B cell (primary cell): ENCODE results near the gene MEF2B. TPM values are rescaled to one million over a fixed set of nuclear protein-coding genes. Genes with fewer than 3 reads are reported as not detected.

Experiments
- ATAC-seq: fragments of 200-7000 bp; cut with Tn5 transposase; one replicate; pipeline ENCODE4 v1.10.0; 2021; ENCODE audit warnings: low read depth, mild to moderate bottlenecking, moderate number of reproducible peaks, moderate library complexity
- CTCF ChIA-PET: fragments of 350-600 bp; sonication (Branson Sonifier 250); formaldehyde crosslinking; loops from one replicate; lab custom pipeline; 2021; ENCODE audit warnings: antibody characterized with exemption, inconsistent platforms; lab: Charles Lee
- POLR2A ChIA-PET: fragments of 350-600 bp; sonication (Branson Sonifier 250); formaldehyde crosslinking; loops from one replicate; lab custom pipeline; 2021; ENCODE audit warnings: antibody characterized with exemption; lab: Charles Lee
- DNase-seq: peaks from one replicate; pipeline ENCODE4 v3.0.0; 2013
- H2AFZ ChIP-seq: 2 replicates; pipeline ENCODE4 v1.6.1; 2012; ENCODE audit warnings: mild to moderate bottlenecking, low read depth, low read length; ENCODE audit not compliant: insufficient read depth, poor library complexity, severe bottlenecking
- H3K27ac ChIP-seq, 2 donors: 1 replicate in 1 of 2; 2 replicates in 1 of 2; pipeline ENCODE4 v1.5.1; 2012 to 2013; ENCODE audit warnings: low read length in 2 of 2, mild to moderate bottlenecking in 2 of 2, moderate library complexity in 1 of 2
- H3K27me3 ChIP-seq, 4 experiments: fragments of 200-600 bp in 1 of 4; sonication (generic) in 1 of 4; replicated peaks in 1 of 4; 1 replicate in 2 of 4; 2 replicates in 2 of 4; pipeline versions ENCODE4 v1.6.1 to v1.7.0; 2013 to 2016; ENCODE audit warnings: low read length in 3 of 4, mild to moderate bottlenecking in 2 of 4, mixed read lengths in 1 of 4, moderate library complexity in 1 of 4; ENCODE audit not compliant: insufficient read depth in 4 of 4, control insufficient read depth in 3 of 4; ENCODE audit errors: control extremely low read depth in 1 of 4
- H3K36me3 ChIP-seq, 2 experiments: replicated peaks in 1 of 2; 1 replicate in 1 of 2; 2 replicates in 1 of 2; pipeline versions ENCODE4 v1.6.1 to v1.7.1; 2013; ENCODE audit warnings: low read length in 1 of 2; ENCODE audit not compliant: insufficient read depth in 2 of 2, control insufficient read depth in 1 of 2; ENCODE audit errors: control extremely low read depth in 1 of 2, extremely low read depth in 1 of 2
- H3K4me1 ChIP-seq, 2 donors: fragments of 200-600 bp in 1 of 2; sonication (generic) in 1 of 2; 1 replicate in 1 of 2; 2 replicates in 1 of 2; pipeline versions ENCODE4 v1.5.1 to v1.6.1; 2013 to 2017; ENCODE audit warnings: low read length in 2 of 2; ENCODE audit not compliant: control insufficient read depth in 2 of 2, insufficient read depth in 2 of 2
- H3K4me2 ChIP-seq: replicated peaks from 2 replicates; pipeline ENCODE3; 2012; ENCODE audit warnings: mild to moderate bottlenecking, low read depth, low read length; ENCODE audit not compliant: poor library complexity, severe bottlenecking
- H3K4me3 ChIP-seq, 5 experiments: fragments of 200-600 bp in 1 of 5; sonication (generic) in 1 of 5; 1 replicate in 3 of 5; 2 replicates in 2 of 5; pipeline versions ENCODE4 v1.5.1 to v1.7.0; 2011 to 2016; ENCODE audit warnings: low read length in 4 of 5, mild to moderate bottlenecking in 4 of 5, low read depth in 2 of 5, control low read depth in 1 of 5, moderate library complexity in 1 of 5; ENCODE audit not compliant: insufficient read depth in 1 of 5; ENCODE audit errors: control extremely low read depth in 1 of 5, extremely low read depth in 1 of 5
- H3K79me2 ChIP-seq: fragments of 200-600 bp; sonication (generic); one replicate; pipeline ENCODE4 v1.6.0; 2016; ENCODE audit warnings: low read length; ENCODE audit not compliant: control insufficient read depth, insufficient read depth
- H3K9ac ChIP-seq: fragments of 200-600 bp; sonication (generic); 2 replicates; pipeline ENCODE4 v1.6.1; 2017; ENCODE audit warnings: mild to moderate bottlenecking, low read length, moderate library complexity
- H3K9me3 ChIP-seq, 3 donors: one replicate each; pipeline versions ENCODE4 v1.6.1 to v1.7.1; 2013; ENCODE audit warnings: low read length in 2 of 3; ENCODE audit not compliant: control insufficient read depth in 2 of 3, insufficient read depth in 1 of 3; ENCODE audit errors: control extremely low read depth in 1 of 3
- H4K20me1 ChIP-seq: 2 replicates; pipeline ENCODE4 v1.6.0; 2012; ENCODE audit warnings: mild to moderate bottlenecking, low read length; ENCODE audit not compliant: insufficient read depth, control insufficient read depth, poor library complexity, severe bottlenecking
- H3K27ac Mint-ChIP-seq: one replicate; pipeline ENCODE4 v1.8.0; 2021; ENCODE audit warnings: mixed read lengths
- H3K27me3 Mint-ChIP-seq: one replicate; pipeline ENCODE4 v1.8.0; 2021; ENCODE audit warnings: mixed read lengths
- H3K4me1 Mint-ChIP-seq: one replicate; pipeline ENCODE4 v1.8.0; 2021; ENCODE audit warnings: mixed read lengths
- H3K4me3 Mint-ChIP-seq: one replicate; pipeline ENCODE4 v1.8.0; 2021; ENCODE audit warnings: mixed read lengths
- H3K9me3 Mint-ChIP-seq: one replicate; pipeline ENCODE4 v1.8.0; 2022; ENCODE audit warnings: mixed read lengths; ENCODE audit not compliant: insufficient read depth
- CTCF ChIP-seq: fragments of 200-600 bp; IDR thresholded peaks from one replicate; pipeline ENCODE4 v1.8.0; 2022; ENCODE audit warnings: antibody characterized with exemption, mild to moderate bottlenecking
- EZH2 ChIP-seq: IDR thresholded peaks from 2 replicates; pipeline ENCODE4 v1.6.1; 2012; ENCODE audit warnings: borderline replicate concordance, low read depth, mild to moderate bottlenecking, moderate library complexity, low read length; ENCODE audit not compliant: insufficient read depth, poor library complexity, severe bottlenecking
- WGBS: methylation state at CpG from one replicate; pipeline ENCODE4 v1.1.5; 2013; ENCODE audit warnings: missing lambda C conversion rate; ENCODE audit not compliant: insufficient coverage; 5-methylcytosine and 5-hydroxymethylcytosine counted together
- intact Hi-C: fragments of 100-400 bp; cut with micrococcal nuclease; formaldehyde crosslinking; loops from one replicate; pipeline ENCODE4 v1.10.0; 2022
- polyA plus RNA-seq: library from polyadenylated mRNA; depleted of rRNA; stranded (reverse); fragments of >200 nt; gene quantifications from 2 replicates; pipeline ENCODE4 v1.2.3, GENCODE V29; 2012
- total RNA-seq, 2 donors: library from RNA; stranded (reverse); fragments of 120-200 nt in 1 of 2; gene quantifications; 1 replicate in 1 of 2; 2 replicates in 1 of 2; pipeline versions ENCODE4 v1.2.3 to v1.2.4, GENCODE V29; 2013 to 2022

Gene MEF2B
- total and polyA plus RNA-seq, 2 donors (not counting 1 experiment from before 2014, with no cell fraction given): 4.6 to 5.5 TPM

GRCh38 chr19:19098084-19098702, 71.9 kb downstream of the MEF2B start:
- TF ChIP-seq CTCF: no peak
- TF ChIP-seq EZH2: no peak
- CTCF ChIA-PET: interaction anchor here (0.6 kb wide), 1 partner anchor 17 kb away, joined by 3 read pairs; no protein-coding TSS in a partner anchor
- H2AFZ ChIP-seq: no peak overlapping the region
- H3K27me3 ChIP-seq: no peaks in the 10 kb centered on the region
- no peak overlapping the region for H3K27ac ChIP-seq
- H3K4me1 ChIP-seq: no peaks in the 10 kb centered on the region
- H4K20me1 ChIP-seq: peaks cover 31% of the 10 kb centered on the region
- H3K9ac ChIP-seq: no peak overlapping the region
- H3K36me3 ChIP-seq: peaks cover 0 to 46% of the 10 kb centered on the region in 2 experiments
- intact Hi-C loops: no loop called here
- no peak overlapping the region for H3K27ac Mint-ChIP-seq
- H3K27me3 Mint-ChIP-seq: no peaks in the 10 kb centered on the region
- 100% methylated on average over 8 of the region's 9 CpGs for WGBS
- no peaks in the 10 kb centered on the region for H3K9me3 ChIP-seq
- peaks cover 3% of the 10 kb centered on the region for H3K4me1 Mint-ChIP-seq
- POLR2A ChIA-PET: interaction anchor here (0.6 to 0.9 kb wide), 2 partner anchors 28 to 35 kb away, joined by 3 to 4 read pairs; no protein-coding TSS in a partner anchor
- DNase-seq (no peak), ATAC-seq (no peak)
- H3K9me3 Mint-ChIP-seq: no peaks in the 10 kb centered on the region
- no peak overlapping the region for H3K4me3 ChIP-seq
- H3K79me2 ChIP-seq: peaks cover 15% of the 10 kb centered on the region
- no peak overlapping the region for H3K4me2 ChIP-seq
- no peak overlapping the region for H3K4me3 Mint-ChIP-seq
